ENCODE data around the gene GCG. TPM values are rescaled to one million over a fixed set of nuclear protein-coding genes. Genes with fewer than 3 reads are reported as not detected.

GCG gene
- total and polyA plus RNA-seq, 2 donors, result 1.7 to 3.7 TPM

- Histone ChIP-seq H3K4me3 (ENCODE audit: low read length in 2 of 2) (no peak overlapping the region), H3K36me3 (ENCODE audit: control insufficient read depth in 2 of 2, insufficient read depth in 2 of 2, low read length in 1 of 2) (no peaks in the 10 kb centered on the region), H3K27ac (ENCODE audit: low read depth in 1 of 2, low read length in 1 of 2) (no peak overlapping the region), H3K4me1 (ENCODE audit: control insufficient read depth in 2 of 2, insufficient read depth in 2 of 2, low read length in 2 of 2) (peaks cover 0 to 2% of the 10 kb centered on the region in 2 donors), H3K9me3 (ENCODE audit: control insufficient read depth in 2 of 2, insufficient read depth in 1 of 2, low read length in 1 of 2) (peaks cover 0 to 4% of the 10 kb centered on the region in 2 donors), H3K27me3 (ENCODE audit: control insufficient read depth in 2 of 2, insufficient read depth in 1 of 2, low read length in 1 of 2) (no peaks in the 10 kb centered on the region)
- 96% methylated on average over 3 of the region's 3 CpGs for WGBS
- DNase-seq (ENCODE audit: low read depth in 6 of 9, low spot score in 9 of 9), result no peak
These were observed 38.8 kb downstream of the GCG start for GRCh38 chr2:162113088-162113775.

DNA sequence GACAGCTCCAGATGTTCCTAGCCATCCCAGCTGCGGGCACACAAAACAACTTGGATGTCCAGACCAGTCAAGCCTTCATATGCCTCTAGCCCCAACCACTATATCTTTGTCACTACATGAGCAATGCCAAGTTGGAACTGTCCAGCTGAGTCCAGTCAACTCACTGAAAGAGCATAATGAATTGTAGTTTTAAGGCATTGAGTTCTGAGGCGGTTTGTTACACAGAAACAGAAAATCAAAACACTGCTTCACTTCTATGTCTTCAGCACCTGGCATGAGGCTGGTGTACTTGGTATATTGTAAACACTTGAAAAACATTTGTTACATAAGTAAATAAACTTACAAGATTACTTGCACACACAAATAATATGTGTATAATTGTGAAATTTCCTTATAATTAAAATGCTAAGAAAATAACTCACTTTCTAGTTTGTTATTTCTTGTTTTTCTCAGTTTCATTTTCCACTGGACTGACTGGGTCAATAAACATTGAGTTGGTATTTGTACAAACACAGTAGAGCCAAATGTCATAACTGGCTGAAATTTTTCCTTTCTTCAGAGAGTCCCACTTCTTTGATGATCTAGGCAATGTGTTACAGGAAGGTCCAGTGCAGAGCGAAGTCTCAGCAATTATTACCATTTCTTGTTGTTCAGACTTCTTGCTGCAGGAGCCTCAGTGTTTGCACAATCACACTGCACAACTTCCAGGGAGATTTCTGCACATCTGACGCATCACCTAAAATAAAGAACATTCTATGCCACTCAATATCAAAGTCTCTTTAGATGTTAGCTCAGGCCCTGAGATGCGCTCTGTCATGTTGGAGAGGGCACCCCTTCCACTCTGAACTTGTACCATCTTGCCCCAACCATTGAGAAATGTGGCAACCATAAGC lies 39.8 kb downstream of the GCG start:
- 97% methylated on average over 5 of the region's 5 CpGs for WGBS
- Histone ChIP-seq H3K27me3 (ENCODE audit: control insufficient read depth in 2 of 2, insufficient read depth in 1 of 2, low read length in 1 of 2) (no peaks in the 10 kb centered on the region), H3K4me1 (ENCODE audit: control insufficient read depth in 2 of 2, insufficient read depth in 2 of 2, low read length in 2 of 2) (peaks cover 0 to 2% of the 10 kb centered on the region in 2 donors), H3K27ac (ENCODE audit: low read depth in 1 of 2, low read length in 1 of 2) (no peak overlapping the region), H3K9me3 (ENCODE audit: control insufficient read depth in 2 of 2, insufficient read depth in 1 of 2, low read length in 1 of 2) (peaks cover 0 to 4% of the 10 kb centered on the region in 2 donors), H3K36me3 (ENCODE audit: control insufficient read depth in 2 of 2, insufficient read depth in 2 of 2, low read length in 1 of 2) (no peaks in the 10 kb centered on the region), H3K4me3 (ENCODE audit: low read length in 2 of 2) (no peak overlapping the region)
- DNase-seq (ENCODE audit: low read depth in 6 of 9, low spot score in 9 of 9), result no peak

DNA sequence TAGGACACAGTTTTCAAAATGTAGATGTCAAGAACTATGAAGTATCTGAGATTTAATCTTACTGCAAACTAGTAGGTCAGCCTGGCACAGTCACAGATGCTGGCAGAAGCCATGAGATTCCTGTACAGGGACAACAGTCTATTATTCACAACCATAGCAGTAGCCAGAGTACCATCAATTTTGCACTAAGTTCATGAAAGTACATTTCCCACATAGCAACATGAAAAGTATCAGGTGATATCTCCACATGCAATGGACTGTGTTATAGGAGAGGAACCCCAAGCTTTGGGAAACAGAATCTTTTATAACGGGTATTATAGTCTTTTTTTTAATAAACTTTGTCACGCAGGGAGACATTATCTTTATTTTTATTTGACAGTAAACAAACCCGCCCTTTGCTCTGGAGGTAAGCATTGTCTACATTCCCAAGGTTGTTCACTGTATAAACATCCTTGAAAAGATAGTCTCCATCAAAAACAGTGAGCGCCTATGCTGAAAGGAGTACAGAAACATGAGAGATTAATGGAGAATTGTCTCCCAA lies 44.6 kb downstream of the GCG start:
- Histone ChIP-seq H3K27ac (ENCODE audit: low read depth in 1 of 2, low read length in 1 of 2) (no peak overlapping the region), H3K36me3 (ENCODE audit: control insufficient read depth in 2 of 2, insufficient read depth in 2 of 2, low read length in 1 of 2) (no peaks in the 10 kb centered on the region), H3K27me3 (ENCODE audit: control insufficient read depth in 2 of 2, insufficient read depth in 1 of 2, low read length in 1 of 2) (no peaks in the 10 kb centered on the region), H3K4me3 (ENCODE audit: low read length in 2 of 2) (no peak overlapping the region), H3K9me3 (ENCODE audit: control insufficient read depth in 2 of 2, insufficient read depth in 1 of 2, low read length in 1 of 2) (no peaks in the 10 kb centered on the region), H3K4me1 (ENCODE audit: control insufficient read depth in 2 of 2, insufficient read depth in 2 of 2, low read length in 2 of 2) (no peaks in the 10 kb centered on the region)
- no peak for DNase-seq (ENCODE audit: low read depth in 6 of 9, low spot score in 9 of 9)
- 97% methylated on average over 4 of the region's 4 CpGs for WGBS

DNA sequence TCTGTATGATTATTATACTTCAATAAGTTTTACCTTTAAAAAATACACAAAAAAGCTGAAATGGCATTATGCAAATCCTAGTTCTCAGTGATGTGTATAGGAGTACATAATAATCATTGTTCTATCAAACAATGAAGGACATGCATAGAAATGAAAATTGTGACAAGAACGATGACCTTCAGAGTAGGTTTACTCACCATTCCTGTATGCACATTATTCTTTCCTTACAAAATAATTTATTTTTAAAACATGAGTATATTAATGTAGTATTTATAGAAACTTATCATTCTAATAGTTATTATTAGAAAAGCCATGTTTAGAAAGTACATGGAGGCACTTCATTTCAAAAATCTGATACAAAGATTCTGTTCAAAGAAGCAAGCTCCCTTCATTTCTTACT lies 45.3 kb downstream of the GCG start:
- no peak for DNase-seq (ENCODE audit: low read depth in 6 of 9, low spot score in 9 of 9)
- Histone ChIP-seq H3K27ac (ENCODE audit: low read depth in 1 of 2, low read length in 1 of 2) (no peak overlapping the region), H3K36me3 (ENCODE audit: control insufficient read depth in 2 of 2, insufficient read depth in 2 of 2, low read length in 1 of 2) (no peaks in the 10 kb centered on the region), H3K9me3 (ENCODE audit: control insufficient read depth in 2 of 2, insufficient read depth in 1 of 2, low read length in 1 of 2) (no peaks in the 10 kb centered on the region), H3K27me3 (ENCODE audit: control insufficient read depth in 2 of 2, insufficient read depth in 1 of 2, low read length in 1 of 2) (no peaks in the 10 kb centered on the region), H3K4me3 (ENCODE audit: low read length in 2 of 2) (no peak overlapping the region), H3K4me1 (ENCODE audit: control insufficient read depth in 2 of 2, insufficient read depth in 2 of 2, low read length in 2 of 2) (no peaks in the 10 kb centered on the region)
- 97% methylated on average over 1 of the region's 1 CpG for WGBS

DNA sequence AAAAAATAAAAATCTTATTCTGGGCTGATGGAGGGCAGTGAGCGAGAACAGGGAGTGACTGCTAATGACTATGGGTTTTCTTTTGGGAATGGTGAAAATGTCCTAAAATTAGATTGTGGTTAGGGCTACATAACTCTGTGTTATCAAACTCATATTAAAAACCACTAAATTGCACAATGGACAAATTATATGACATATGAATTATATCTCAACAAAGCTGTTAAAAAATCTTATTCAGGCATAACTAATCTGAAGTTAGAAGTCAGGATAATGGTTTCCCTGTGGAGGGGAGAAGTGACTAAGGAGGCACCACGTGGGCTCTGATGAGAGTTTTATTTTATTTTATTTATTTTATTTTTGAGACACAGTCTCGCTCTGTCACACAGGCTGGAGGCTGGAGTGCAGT lies 45.9 kb downstream of the GCG start:
- no peaks in the 10 kb centered on the region for H3K4me1 ChIP-seq (ENCODE audit: control insufficient read depth in 2 of 2, insufficient read depth in 2 of 2, low read length in 2 of 2)
- WGBS, result 86% methylated on average over 3 of the region's 3 CpGs
- no peaks in the 10 kb centered on the region for H3K36me3 ChIP-seq (ENCODE audit: control insufficient read depth in 2 of 2, insufficient read depth in 2 of 2, low read length in 1 of 2)
- H3K4me3 ChIP-seq (ENCODE audit: low read length in 2 of 2), result no peak overlapping the region
- DNase-seq (ENCODE audit: low read depth in 6 of 9, low spot score in 9 of 9), result no peak
- H3K27ac ChIP-seq (ENCODE audit: low read depth in 1 of 2, low read length in 1 of 2), result no peak overlapping the region
- H3K27me3 ChIP-seq (ENCODE audit: control insufficient read depth in 2 of 2, insufficient read depth in 1 of 2, low read length in 1 of 2), result no peaks in the 10 kb centered on the region
- H3K9me3 ChIP-seq (ENCODE audit: control insufficient read depth in 2 of 2, insufficient read depth in 1 of 2, low read length in 1 of 2), result no peaks in the 10 kb centered on the region

DNA sequence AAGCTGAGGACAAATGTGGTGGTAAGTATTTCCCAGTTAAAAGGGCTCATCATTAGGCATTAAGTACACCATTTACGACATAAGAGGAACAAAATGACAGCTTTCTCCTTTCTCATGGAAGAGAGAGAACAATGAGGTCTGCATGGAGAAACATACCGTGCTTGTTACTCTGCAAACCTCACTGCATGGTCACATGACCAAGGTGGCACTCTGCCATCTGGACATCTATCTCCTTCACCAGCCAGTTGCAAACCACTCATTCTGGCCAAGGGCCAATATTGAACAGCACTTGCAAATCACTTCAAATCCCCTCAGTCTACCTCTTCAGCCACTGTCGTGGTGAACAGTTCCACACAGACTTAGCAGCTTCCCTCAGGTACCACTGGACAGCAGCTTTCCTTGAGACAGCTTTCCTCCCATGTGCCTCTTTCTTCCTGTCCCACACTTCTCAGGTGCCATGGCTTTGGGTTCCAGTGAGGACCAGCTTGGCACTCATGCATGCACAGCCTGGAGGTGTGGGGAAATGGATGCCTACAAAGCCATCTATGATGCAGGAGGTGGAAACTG lies 48.5 kb downstream of the GCG start:
- Histone ChIP-seq H3K4me3 (ENCODE audit: low read length in 2 of 2) (no peak overlapping the region), H3K27ac (ENCODE audit: low read depth in 1 of 2, low read length in 1 of 2) (no peak overlapping the region), H3K36me3 (ENCODE audit: control insufficient read depth in 2 of 2, insufficient read depth in 2 of 2, low read length in 1 of 2) (no peaks in the 10 kb centered on the region), H3K9me3 (ENCODE audit: control insufficient read depth in 2 of 2, insufficient read depth in 1 of 2, low read length in 1 of 2) (no peaks in the 10 kb centered on the region), H3K4me1 (ENCODE audit: control insufficient read depth in 2 of 2, insufficient read depth in 2 of 2, low read length in 2 of 2) (no peaks in the 10 kb centered on the region), H3K27me3 (ENCODE audit: control insufficient read depth in 2 of 2, insufficient read depth in 1 of 2, low read length in 1 of 2) (no peaks in the 10 kb centered on the region)
- 85% methylated on average over 3 of the region's 3 CpGs for WGBS
- no peak for DNase-seq (ENCODE audit: low read depth in 6 of 9, low spot score in 9 of 9)

- H3K4me1 ChIP-seq (ENCODE audit: control insufficient read depth in 2 of 2, insufficient read depth in 2 of 2, low read length in 2 of 2), result no peaks in the 10 kb centered on the region
- no peak for DNase-seq (ENCODE audit: low read depth in 6 of 9, low spot score in 9 of 9)
- no peaks in the 10 kb centered on the region for H3K9me3 ChIP-seq (ENCODE audit: control insufficient read depth in 2 of 2, insufficient read depth in 1 of 2, low read length in 1 of 2)
- WGBS, result 43% methylated on average over 1 of the region's 1 CpG
- H3K4me3 ChIP-seq (ENCODE audit: low read length in 2 of 2), result no peak overlapping the region
- H3K36me3 ChIP-seq (ENCODE audit: control insufficient read depth in 2 of 2, insufficient read depth in 2 of 2, low read length in 1 of 2), result no peaks in the 10 kb centered on the region
- no peaks in the 10 kb centered on the region for H3K27me3 ChIP-seq (ENCODE audit: control insufficient read depth in 2 of 2, insufficient read depth in 1 of 2, low read length in 1 of 2)
- no peak overlapping the region for H3K27ac ChIP-seq (ENCODE audit: low read depth in 1 of 2, low read length in 1 of 2)
These were observed 51.5 kb downstream of the GCG start for GRCh38 chr2:162100579-162100978.

DNA sequence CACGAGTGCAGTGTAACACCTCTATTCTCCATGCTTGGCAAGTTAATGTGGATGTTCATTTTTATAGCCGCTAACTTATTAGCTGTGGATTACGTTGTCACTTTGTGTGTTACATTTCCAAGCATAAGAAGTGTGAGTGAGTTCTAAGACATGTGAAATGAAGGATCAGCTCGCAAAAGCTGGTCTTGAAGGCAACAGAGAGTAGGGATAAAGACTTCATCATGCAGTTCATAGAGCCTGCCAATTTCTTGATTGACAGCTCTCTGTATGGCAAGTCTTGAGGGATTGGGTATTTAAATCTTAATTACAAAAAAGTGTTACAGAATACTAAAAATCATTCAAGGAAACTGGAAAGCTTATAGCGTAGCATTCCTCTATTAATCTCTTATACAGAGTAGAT lies 52.2 kb downstream of the GCG start:
- H3K27ac ChIP-seq (ENCODE audit: low read depth in 1 of 2, low read length in 1 of 2), result no peak overlapping the region
- H3K4me3 ChIP-seq (ENCODE audit: low read length in 2 of 2), result no peak overlapping the region
- H3K9me3 ChIP-seq (ENCODE audit: control insufficient read depth in 2 of 2, insufficient read depth in 1 of 2, low read length in 1 of 2), result no peaks in the 10 kb centered on the region
- 97% methylated on average over 5 of the region's 5 CpGs for WGBS
- H3K36me3 ChIP-seq (ENCODE audit: control insufficient read depth in 2 of 2, insufficient read depth in 2 of 2, low read length in 1 of 2), result no peaks in the 10 kb centered on the region
- no peaks in the 10 kb centered on the region for H3K27me3 ChIP-seq (ENCODE audit: control insufficient read depth in 2 of 2, insufficient read depth in 1 of 2, low read length in 1 of 2)
- no peaks in the 10 kb centered on the region for H3K4me1 ChIP-seq (ENCODE audit: control insufficient read depth in 2 of 2, insufficient read depth in 2 of 2, low read length in 2 of 2)
- no peak for DNase-seq (ENCODE audit: low read depth in 6 of 9, low spot score in 9 of 9)
